ENCODE measurements around the gene JAK1.

JAK1 gene

GRCh38 chr1:64912191-64912590 lies 54.2 kb downstream of the JAK1 start:
- Histone ChIP-seq H3K4me1 (ENCODE audit: control insufficient read depth, insufficient read depth, low read length) (no peaks in the 10 kb centered on the region), H3K27ac (ENCODE audit: insufficient read depth, low read depth, low read length, poor library complexity, severe bottlenecking) (no peak overlapping the region), H3K4me3 (ENCODE audit: insufficient read depth, low read depth, low read length) (no peak overlapping the region), H3K36me3 (ENCODE audit: control insufficient read depth, insufficient read depth, low read length) (no peaks in the 10 kb centered on the region), H3K9me3 (ENCODE audit: control insufficient read depth, low read length) (no peaks in the 10 kb centered on the region), H3K27me3 (ENCODE audit: control insufficient read depth, insufficient read depth, low read length, poor library complexity, severe bottlenecking) (no peaks in the 10 kb centered on the region)
- 88 to 89% methylated on average over 2 of the region's 2 CpGs for WGBS, 2 experiments

- Histone ChIP-seq H3K9me3 (ENCODE audit: control insufficient read depth, low read length) (no peaks in the 10 kb centered on the region), H3K36me3 (ENCODE audit: control insufficient read depth, insufficient read depth, low read length) (no peaks in the 10 kb centered on the region), H3K4me1 (ENCODE audit: control insufficient read depth, insufficient read depth, low read length) (no peaks in the 10 kb centered on the region), H3K4me3 (ENCODE audit: insufficient read depth, low read depth, low read length) (no peak overlapping the region), H3K27ac (ENCODE audit: insufficient read depth, low read depth, low read length, poor library complexity, severe bottlenecking) (no peak overlapping the region), H3K27me3 (ENCODE audit: control insufficient read depth, insufficient read depth, low read length, poor library complexity, severe bottlenecking) (no peaks in the 10 kb centered on the region)
- WGBS, 2 experiments: 75 to 79% methylated on average over 3 of the region's 3 CpGs
Observed at GRCh38 chr1:64911326-64911725, 55.0 kb downstream of the JAK1 start.

- Histone ChIP-seq H3K9me3 (ENCODE audit: control insufficient read depth, low read length) (no peaks in the 10 kb centered on the region), H3K4me3 (ENCODE audit: insufficient read depth, low read depth, low read length) (no peak overlapping the region), H3K27me3 (ENCODE audit: control insufficient read depth, insufficient read depth, low read length, poor library complexity, severe bottlenecking) (no peaks in the 10 kb centered on the region), H3K4me1 (ENCODE audit: control insufficient read depth, insufficient read depth, low read length) (no peaks in the 10 kb centered on the region), H3K27ac (ENCODE audit: insufficient read depth, low read depth, low read length, poor library complexity, severe bottlenecking) (no peak overlapping the region), H3K36me3 (ENCODE audit: control insufficient read depth, insufficient read depth, low read length) (no peaks in the 10 kb centered on the region)
- WGBS, 2 experiments: 91 to 92% methylated on average over 7 of the region's 7 CpGs
Observed at GRCh38 chr1:64909031-64909430, 57.3 kb downstream of the JAK1 start.

- H3K9me3 ChIP-seq (ENCODE audit: control insufficient read depth, low read length): no peaks in the 10 kb centered on the region
- no peak overlapping the region for H3K4me3 ChIP-seq (ENCODE audit: insufficient read depth, low read depth, low read length)
- no peak overlapping the region for H3K27ac ChIP-seq (ENCODE audit: insufficient read depth, low read depth, low read length, poor library complexity, severe bottlenecking)
- 100% methylated on average over 1 of the region's 1 CpG; no CpG with 5 or more reads in 1 of the 2 experiments for WGBS, 2 experiments
- H3K4me1 ChIP-seq (ENCODE audit: control insufficient read depth, insufficient read depth, low read length): no peaks in the 10 kb centered on the region
- H3K27me3 ChIP-seq (ENCODE audit: control insufficient read depth, insufficient read depth, low read length, poor library complexity, severe bottlenecking): no peaks in the 10 kb centered on the region
- no peaks in the 10 kb centered on the region for H3K36me3 ChIP-seq (ENCODE audit: control insufficient read depth, insufficient read depth, low read length)
Observed at GRCh38 chr1:64908575-64908974, 57.8 kb downstream of the JAK1 start.

GRCh38 chr1:64906447-64906846 lies 59.9 kb downstream of the JAK1 start:
- H3K27me3 ChIP-seq (ENCODE audit: control insufficient read depth, insufficient read depth, low read length, poor library complexity, severe bottlenecking): no peaks in the 10 kb centered on the region
- no peaks in the 10 kb centered on the region for H3K4me1 ChIP-seq (ENCODE audit: control insufficient read depth, insufficient read depth, low read length)
- H3K36me3 ChIP-seq (ENCODE audit: control insufficient read depth, insufficient read depth, low read length): no peaks in the 10 kb centered on the region
- 75 to 76% methylated on average over 3 of the region's 3 CpGs for WGBS, 2 experiments
- H3K27ac ChIP-seq (ENCODE audit: insufficient read depth, low read depth, low read length, poor library complexity, severe bottlenecking): no peak overlapping the region
- no peak overlapping the region for H3K4me3 ChIP-seq (ENCODE audit: insufficient read depth, low read depth, low read length)
- H3K9me3 ChIP-seq (ENCODE audit: control insufficient read depth, low read length): no peaks in the 10 kb centered on the region

GRCh38 chr1:64903593-64903992 lies 62.8 kb downstream of the JAK1 start:
- no peaks in the 10 kb centered on the region for H3K4me1 ChIP-seq (ENCODE audit: control insufficient read depth, insufficient read depth, low read length)
- no peaks in the 10 kb centered on the region for H3K36me3 ChIP-seq (ENCODE audit: control insufficient read depth, insufficient read depth, low read length)
- 89 to 96% methylated on average over 1 of the region's 1 CpG for WGBS, 2 experiments
- no peaks in the 10 kb centered on the region for H3K27me3 ChIP-seq (ENCODE audit: control insufficient read depth, insufficient read depth, low read length, poor library complexity, severe bottlenecking)
- H3K4me3 ChIP-seq (ENCODE audit: insufficient read depth, low read depth, low read length): no peak overlapping the region
- no peaks in the 10 kb centered on the region for H3K9me3 ChIP-seq (ENCODE audit: control insufficient read depth, low read length)
- no peak overlapping the region for H3K27ac ChIP-seq (ENCODE audit: insufficient read depth, low read depth, low read length, poor library complexity, severe bottlenecking)

GRCh38 chr1:64901663-64902062 lies 64.7 kb downstream of the JAK1 start:
- no peaks in the 10 kb centered on the region for H3K36me3 ChIP-seq (ENCODE audit: control insufficient read depth, insufficient read depth, low read length)
- H3K4me1 ChIP-seq (ENCODE audit: control insufficient read depth, insufficient read depth, low read length): no peaks in the 10 kb centered on the region
- no peaks in the 10 kb centered on the region for H3K27me3 ChIP-seq (ENCODE audit: control insufficient read depth, insufficient read depth, low read length, poor library complexity, severe bottlenecking)
- no peak overlapping the region for H3K27ac ChIP-seq (ENCODE audit: insufficient read depth, low read depth, low read length, poor library complexity, severe bottlenecking)
- H3K9me3 ChIP-seq (ENCODE audit: control insufficient read depth, low read length): no peaks in the 10 kb centered on the region
- no peak overlapping the region for H3K4me3 ChIP-seq (ENCODE audit: insufficient read depth, low read depth, low read length)
- WGBS, 2 experiments: 80 to 100% methylated on average over 1 of the region's 2 CpGs

- H3K27ac ChIP-seq (ENCODE audit: insufficient read depth, low read depth, low read length, poor library complexity, severe bottlenecking): no peak overlapping the region
- no peaks in the 10 kb centered on the region for H3K9me3 ChIP-seq (ENCODE audit: control insufficient read depth, low read length)
- no peaks in the 10 kb centered on the region for H3K36me3 ChIP-seq (ENCODE audit: control insufficient read depth, insufficient read depth, low read length)
- WGBS, 2 experiments: 90 to 91% methylated on average over 2 of the region's 2 CpGs
- H3K4me3 ChIP-seq (ENCODE audit: insufficient read depth, low read depth, low read length): no peak overlapping the region
- no peaks in the 10 kb centered on the region for H3K4me1 ChIP-seq (ENCODE audit: control insufficient read depth, insufficient read depth, low read length)
- H3K27me3 ChIP-seq (ENCODE audit: control insufficient read depth, insufficient read depth, low read length, poor library complexity, severe bottlenecking): no peaks in the 10 kb centered on the region
Observed at GRCh38 chr1:64900916-64901315, 65.4 kb downstream of the JAK1 start.

GRCh38 chr1:64898107-64898861 lies 68.1 kb downstream of the JAK1 start:
- Histone ChIP-seq H3K27ac (ENCODE audit: insufficient read depth, low read depth, low read length, poor library complexity, severe bottlenecking) (no peak overlapping the region), H3K4me3 (ENCODE audit: insufficient read depth, low read depth, low read length) (no peak overlapping the region)
- WGBS, 2 experiments: 40 to 48% methylated on average over 4 of the region's 4 CpGs

GRCh38 chr1:64896551-64896950 lies 69.8 kb downstream of the JAK1 start:
- H3K27me3 ChIP-seq (ENCODE audit: control insufficient read depth, insufficient read depth, low read length, poor library complexity, severe bottlenecking): no peaks in the 10 kb centered on the region
- H3K9me3 ChIP-seq (ENCODE audit: control insufficient read depth, low read length): no peaks in the 10 kb centered on the region
- 81 to 82% methylated on average over 8 of the region's 8 CpGs for WGBS, 2 experiments
- peaks cover 3% of the 10 kb centered on the region for H3K4me1 ChIP-seq (ENCODE audit: control insufficient read depth, insufficient read depth, low read length)
- no peak overlapping the region for H3K27ac ChIP-seq (ENCODE audit: insufficient read depth, low read depth, low read length, poor library complexity, severe bottlenecking)
- H3K36me3 ChIP-seq (ENCODE audit: control insufficient read depth, insufficient read depth, low read length): no peaks in the 10 kb centered on the region
- H3K4me3 ChIP-seq (ENCODE audit: insufficient read depth, low read depth, low read length): no peak overlapping the region

More at GRCh38 chr1:64898107-64898861, 68.1 kb downstream of the JAK1 start:
- Histone ChIP-seq H3K27me3 (ENCODE audit: control insufficient read depth, insufficient read depth, low read length, poor library complexity, severe bottlenecking) (no peaks in the 10 kb centered on the region), H3K4me1 (ENCODE audit: control insufficient read depth, insufficient read depth, low read length) (peaks cover 3% of the 10 kb centered on the region), H3K36me3 (ENCODE audit: control insufficient read depth, insufficient read depth, low read length) (no peaks in the 10 kb centered on the region), H3K9me3 (ENCODE audit: control insufficient read depth, low read length) (no peaks in the 10 kb centered on the region)
